ENCODE results near the gene DNAI4.

GRCh38 chr1:66933887-66934700 is 9.4 kb upstream of the DNAI4 start:
- no peak for TF ChIP-seq CTCF (IDR thresholded peaks at IDR 0.05 in 8 of 11, conservative IDR thresholded peaks at IDR 0.05 in 3 of 11)
- no peak for TF ChIP-seq POLR2A (IDR thresholded peaks at IDR 0.05)
- TF ChIP-seq POLR2AphosphoS5 (IDR thresholded peaks at IDR 0.05) = no peak

Measured in spleen (tissue), 7 donors.